Measurements from ENCODE around the gene CEBPA. TPM values are rescaled to one million over a fixed set of nuclear protein-coding genes. Genes with fewer than 3 reads are reported as not detected.

Gene CEBPA
- total RNA-seq, 1 donor from 2014 or later: 0.45 TPM

DNA sequence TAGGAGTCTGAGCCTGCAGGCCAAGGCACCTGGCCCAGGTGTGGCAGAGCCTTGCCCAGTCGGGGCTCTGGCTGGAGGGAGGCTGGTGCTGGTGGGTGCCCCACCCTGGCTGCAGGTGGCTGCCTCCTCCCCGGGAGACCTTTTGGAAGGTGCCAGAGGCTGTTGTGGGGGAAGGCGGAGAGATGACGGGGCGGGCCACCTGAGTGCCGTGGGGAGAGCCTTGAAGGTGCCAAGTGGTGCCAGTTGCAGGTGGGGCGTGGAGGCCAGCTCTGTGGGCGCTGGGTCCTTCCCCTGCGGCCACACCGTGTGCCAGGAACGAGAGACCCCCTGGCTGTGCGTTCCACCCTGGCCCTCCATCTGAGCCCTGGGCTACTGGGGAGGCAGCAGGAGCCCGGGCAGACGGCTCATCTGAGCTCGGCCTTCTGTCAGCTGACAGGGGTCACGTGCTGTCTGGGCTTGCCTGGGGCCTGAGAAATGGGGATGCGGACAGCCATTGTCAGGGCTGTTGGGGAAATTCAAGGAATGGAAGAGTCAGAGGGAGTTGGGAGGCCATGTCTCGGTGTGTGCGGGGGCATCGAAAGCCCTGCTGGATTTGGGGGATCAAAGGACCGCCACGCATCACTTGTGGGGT, 20.9 kb downstream of the CEBPA start:
- Histone ChIP-seq H3K9me3 (ENCODE audit: insufficient read depth, low read depth, low read length) (no peaks in the 10 kb centered on the region), H3K79me2 (ENCODE audit: insufficient read depth, low read length) (no peaks in the 10 kb centered on the region), H3K27me3 (ENCODE audit: insufficient read depth, low read length) (peaks cover 8% of the 10 kb centered on the region), H3K27ac (ENCODE audit: low read depth, low read length) (no peak overlapping the region), H3K4me2 (ENCODE audit: low read length) (no peak overlapping the region), H4K20me1 (ENCODE audit: insufficient read depth, low read length) (no peaks in the 10 kb centered on the region), H2AFZ (ENCODE audit: low read depth, low read length) (no peak overlapping the region), H3K36me3 (ENCODE audit: insufficient read depth, low read length) (no peaks in the 10 kb centered on the region), H3K9ac (ENCODE audit: low read length) (no peak overlapping the region), H3K4me1 (ENCODE audit: insufficient read depth, low read length) (no peaks in the 10 kb centered on the region), H3K4me3 (ENCODE audit: insufficient read depth, low read depth, low read length) (no peak overlapping the region)
- H3K36me3 Mint-ChIP-seq (ENCODE audit: low read depth, unreplicated experiment): no peaks in the 10 kb centered on the region
- H3K9me3 Mint-ChIP-seq (ENCODE audit: unreplicated experiment): no peaks in the 10 kb centered on the region
- FAIRE-seq (no peak), DNase-seq (ENCODE audit: low read depth) (no peak)
- TF ChIP-seq EZH2 (IDR thresholded peaks at IDR 0.05; ENCODE audit: insufficient read depth, low read length): no peak
- TF ChIP-seq, protein P1, sequence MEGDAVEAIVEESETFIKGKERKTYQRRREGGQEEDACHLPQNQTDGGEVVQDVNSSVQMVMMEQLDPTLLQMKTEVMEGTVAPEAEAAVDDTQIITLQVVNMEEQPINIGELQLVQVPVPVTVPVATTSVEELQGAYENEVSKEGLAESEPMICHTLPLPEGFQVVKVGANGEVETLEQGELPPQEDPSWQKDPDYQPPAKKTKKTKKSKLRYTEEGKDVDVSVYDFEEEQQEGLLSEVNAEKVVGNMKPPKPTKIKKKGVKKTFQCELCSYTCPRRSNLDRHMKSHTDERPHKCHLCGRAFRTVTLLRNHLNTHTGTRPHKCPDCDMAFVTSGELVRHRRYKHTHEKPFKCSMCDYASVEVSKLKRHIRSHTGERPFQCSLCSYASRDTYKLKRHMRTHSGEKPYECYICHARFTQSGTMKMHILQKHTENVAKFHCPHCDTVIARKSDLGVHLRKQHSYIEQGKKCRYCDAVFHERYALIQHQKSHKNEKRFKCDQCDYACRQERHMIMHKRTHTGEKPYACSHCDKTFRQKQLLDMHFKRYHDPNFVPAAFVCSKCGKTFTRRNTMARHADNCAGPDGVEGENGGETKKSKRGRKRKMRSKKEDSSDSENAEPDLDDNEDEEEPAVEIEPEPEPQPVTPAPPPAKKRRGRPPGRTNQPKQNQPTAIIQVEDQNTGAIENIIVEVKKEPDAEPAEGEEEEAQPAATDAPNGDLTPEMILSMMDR (IDR thresholded peaks at IDR 0.05; ENCODE audit: insufficient read depth, low read depth, low read length): no peak
- H3K27ac Mint-ChIP-seq (ENCODE audit: unreplicated experiment): no peak overlapping the region
- H3K4me1 Mint-ChIP-seq (ENCODE audit: low read depth, unreplicated experiment): no peaks in the 10 kb centered on the region
- H3K27me3 Mint-ChIP-seq (ENCODE audit: low read depth, unreplicated experiment): peaks cover 23% of the 10 kb centered on the region
- H3K4me3 Mint-ChIP-seq (ENCODE audit: unreplicated experiment): no peak overlapping the region

DNA sequence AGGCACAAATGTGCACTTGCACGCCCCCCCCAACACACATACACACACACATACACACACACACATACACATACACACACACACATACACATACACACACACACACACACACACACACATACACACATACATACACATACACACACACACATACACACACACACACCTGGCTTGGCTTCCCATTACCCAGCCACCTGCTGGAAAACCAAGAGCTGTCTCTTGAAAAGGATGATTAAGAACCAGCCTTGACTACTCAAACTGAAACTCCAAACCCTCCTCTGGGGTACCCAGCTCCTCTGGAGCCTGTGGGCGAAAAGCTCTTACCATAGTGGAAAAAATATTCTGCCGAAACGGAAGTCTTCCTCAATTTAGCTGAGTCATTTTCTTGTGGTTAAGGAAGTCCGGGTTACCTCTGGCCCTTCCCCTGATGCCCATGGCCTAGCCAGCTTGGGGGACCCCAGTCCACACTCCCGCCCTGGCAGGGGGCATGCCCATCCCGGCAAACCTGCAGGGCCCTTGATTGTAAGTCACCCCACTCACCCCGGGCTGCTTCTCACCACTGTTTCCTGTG, 21.9 kb downstream of the CEBPA start:
- no peaks in the 10 kb centered on the region for H3K79me2 ChIP-seq (ENCODE audit: insufficient read depth, low read length)
- no peaks in the 10 kb centered on the region for H3K4me1 ChIP-seq (ENCODE audit: insufficient read depth, low read length)
- Mint-ChIP-seq H3K27ac (ENCODE audit: unreplicated experiment) (no peak overlapping the region), H3K9me3 (ENCODE audit: unreplicated experiment) (no peaks in the 10 kb centered on the region), H3K27me3 (ENCODE audit: low read depth, unreplicated experiment) (peaks cover 21% of the 10 kb centered on the region), H3K4me1 (ENCODE audit: low read depth, unreplicated experiment) (no peaks in the 10 kb centered on the region), H3K4me3 (ENCODE audit: unreplicated experiment) (no peak overlapping the region), H3K36me3 (ENCODE audit: low read depth, unreplicated experiment) (no peaks in the 10 kb centered on the region)
- H3K9me3 ChIP-seq (ENCODE audit: insufficient read depth, low read depth, low read length): no peaks in the 10 kb centered on the region
- FAIRE-seq (no peak), DNase-seq (ENCODE audit: low read depth) (no peak)
- TF ChIP-seq, protein P1 (IDR thresholded peaks at IDR 0.05; ENCODE audit: insufficient read depth, low read depth, low read length): no peak
- no peak for TF ChIP-seq EZH2 (IDR thresholded peaks at IDR 0.05; ENCODE audit: insufficient read depth, low read length)
- no peak overlapping the region for H3K9ac ChIP-seq (ENCODE audit: low read length)
- no peaks in the 10 kb centered on the region for H4K20me1 ChIP-seq (ENCODE audit: insufficient read depth, low read length)
- H3K27ac ChIP-seq (ENCODE audit: low read depth, low read length): no peak overlapping the region
- no peaks in the 10 kb centered on the region for H3K36me3 ChIP-seq (ENCODE audit: insufficient read depth, low read length)
- H3K4me3 ChIP-seq (ENCODE audit: insufficient read depth, low read depth, low read length): no peak overlapping the region
- H2AFZ ChIP-seq (ENCODE audit: low read depth, low read length): no peak overlapping the region
- H3K27me3 ChIP-seq (ENCODE audit: insufficient read depth, low read length): peaks cover 6% of the 10 kb centered on the region
- H3K4me2 ChIP-seq (ENCODE audit: low read length): no peak overlapping the region

All from astrocyte (in vitro differentiated cells and primary cell).